Measurements from ENCODE around the gene CDH16. TPM values are rescaled to one million over a fixed set of nuclear protein-coding genes. Genes with fewer than 3 reads are reported as not detected.

CDH16 gene, protein sequence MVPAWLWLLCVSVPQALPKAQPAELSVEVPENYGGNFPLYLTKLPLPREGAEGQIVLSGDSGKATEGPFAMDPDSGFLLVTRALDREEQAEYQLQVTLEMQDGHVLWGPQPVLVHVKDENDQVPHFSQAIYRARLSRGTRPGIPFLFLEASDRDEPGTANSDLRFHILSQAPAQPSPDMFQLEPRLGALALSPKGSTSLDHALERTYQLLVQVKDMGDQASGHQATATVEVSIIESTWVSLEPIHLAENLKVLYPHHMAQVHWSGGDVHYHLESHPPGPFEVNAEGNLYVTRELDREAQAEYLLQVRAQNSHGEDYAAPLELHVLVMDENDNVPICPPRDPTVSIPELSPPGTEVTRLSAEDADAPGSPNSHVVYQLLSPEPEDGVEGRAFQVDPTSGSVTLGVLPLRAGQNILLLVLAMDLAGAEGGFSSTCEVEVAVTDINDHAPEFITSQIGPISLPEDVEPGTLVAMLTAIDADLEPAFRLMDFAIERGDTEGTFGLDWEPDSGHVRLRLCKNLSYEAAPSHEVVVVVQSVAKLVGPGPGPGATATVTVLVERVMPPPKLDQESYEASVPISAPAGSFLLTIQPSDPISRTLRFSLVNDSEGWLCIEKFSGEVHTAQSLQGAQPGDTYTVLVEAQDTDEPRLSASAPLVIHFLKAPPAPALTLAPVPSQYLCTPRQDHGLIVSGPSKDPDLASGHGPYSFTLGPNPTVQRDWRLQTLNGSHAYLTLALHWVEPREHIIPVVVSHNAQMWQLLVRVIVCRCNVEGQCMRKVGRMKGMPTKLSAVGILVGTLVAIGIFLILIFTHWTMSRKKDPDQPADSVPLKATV
- total RNA-seq: 0.49 and 71.2 TPM in 2 replicates

GRCh38 chr16:66918803-66919568 is at the start of gene CDH16:
Gene CDH16, minus strand, starts transcription at chr16:66918885. Its CDS starts 820 bp downstream, at chr16:66918065.

DNA sequence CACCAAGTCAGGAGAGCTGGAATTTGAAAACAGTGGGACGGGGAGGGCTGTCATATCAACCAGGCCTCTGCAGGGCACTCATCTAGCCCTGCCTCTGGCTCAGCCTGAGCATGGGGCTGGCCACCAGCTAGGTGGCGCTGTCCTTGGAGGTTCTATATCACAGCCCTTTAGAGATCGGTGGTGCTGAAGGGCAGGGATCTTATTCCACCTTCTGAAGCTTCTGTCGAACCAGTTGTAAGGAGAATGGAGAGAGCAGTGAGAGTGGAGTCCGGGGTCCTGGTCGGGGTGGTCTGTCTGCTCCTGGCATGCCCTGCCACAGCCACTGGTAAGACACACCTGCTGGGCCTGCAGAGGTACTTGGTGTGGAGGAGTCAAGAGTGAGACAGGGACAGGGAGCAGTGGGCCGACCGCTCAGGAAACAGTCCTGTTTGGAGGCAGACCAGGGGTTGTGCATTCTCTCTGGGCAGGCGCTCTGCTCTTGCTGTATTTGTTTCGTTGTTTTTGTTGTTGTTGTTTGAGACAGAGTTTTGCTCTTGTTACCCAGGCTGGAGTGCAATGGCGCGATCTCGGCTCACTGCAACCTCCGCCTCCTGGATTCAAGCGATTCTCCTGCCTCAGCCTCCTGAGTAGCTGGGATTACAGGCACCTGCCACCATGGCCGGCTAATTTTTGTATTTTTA is 42.5 kb upstream of the CDH16 start, which contains the start of gene CES3:
CES3 (plus strand) TSS at position 202 of the 680 bp plus-strand sequence; CDS start at position 244, 42 bp downstream.

GRCh38 chr16:66935314-66936011 is 16.8 kb upstream of the CDH16 start, which contains the start of gene CES2:
Gene CES2, plus strand, starts transcription at chr16:66935516. Its CDS starts 120 bp downstream, at chr16:66935636.

DNA sequence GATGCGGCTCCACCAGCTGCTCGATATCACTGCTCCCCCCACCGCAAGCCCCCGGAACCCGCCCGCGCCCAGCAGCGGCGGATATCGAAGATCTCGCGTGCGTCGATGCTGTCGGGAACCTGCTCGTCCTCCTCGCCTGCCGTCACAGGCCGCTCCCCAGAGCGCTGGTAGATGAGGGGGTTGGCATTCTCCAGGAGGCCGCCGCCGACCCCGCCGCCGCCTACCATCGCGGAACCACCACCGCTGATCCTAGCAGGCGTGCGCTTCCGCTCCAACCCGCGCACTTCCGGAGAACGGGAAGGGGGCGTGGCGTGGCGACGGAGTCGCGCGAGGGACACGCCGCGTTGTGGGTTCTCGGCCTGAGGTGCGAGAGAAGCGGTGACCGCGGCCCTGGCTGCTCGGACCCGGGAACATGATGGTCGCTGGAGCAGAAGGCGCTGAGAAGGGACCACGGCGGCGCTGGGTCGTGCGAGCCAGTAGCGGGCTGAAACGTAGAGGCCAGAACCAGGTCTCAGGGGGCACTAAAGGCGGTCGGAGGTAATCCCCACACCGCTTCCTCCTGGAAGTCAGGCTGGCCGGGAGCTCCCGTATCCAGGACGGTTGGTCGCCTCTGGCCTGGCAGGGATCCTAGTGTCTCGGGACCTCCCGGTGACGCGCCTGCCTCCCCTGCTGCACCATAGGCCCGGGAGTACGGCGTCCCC is 15.6 kb upstream of the CDH16 start, which contains the start of gene CIAO2B:
CIAO2B (minus strand) TSS at position 265 of the 701 bp plus-strand sequence; CDS start at position 227, 38 bp downstream.

GRCh38 chr16:66925322-66925840 is 6.7 kb upstream of the CDH16 start, which contains the start of gene RRAD:
Gene RRAD, minus strand, starts transcription at chr16:66925535. Its CDS starts 356 bp downstream, at chr16:66925179.

DNA sequence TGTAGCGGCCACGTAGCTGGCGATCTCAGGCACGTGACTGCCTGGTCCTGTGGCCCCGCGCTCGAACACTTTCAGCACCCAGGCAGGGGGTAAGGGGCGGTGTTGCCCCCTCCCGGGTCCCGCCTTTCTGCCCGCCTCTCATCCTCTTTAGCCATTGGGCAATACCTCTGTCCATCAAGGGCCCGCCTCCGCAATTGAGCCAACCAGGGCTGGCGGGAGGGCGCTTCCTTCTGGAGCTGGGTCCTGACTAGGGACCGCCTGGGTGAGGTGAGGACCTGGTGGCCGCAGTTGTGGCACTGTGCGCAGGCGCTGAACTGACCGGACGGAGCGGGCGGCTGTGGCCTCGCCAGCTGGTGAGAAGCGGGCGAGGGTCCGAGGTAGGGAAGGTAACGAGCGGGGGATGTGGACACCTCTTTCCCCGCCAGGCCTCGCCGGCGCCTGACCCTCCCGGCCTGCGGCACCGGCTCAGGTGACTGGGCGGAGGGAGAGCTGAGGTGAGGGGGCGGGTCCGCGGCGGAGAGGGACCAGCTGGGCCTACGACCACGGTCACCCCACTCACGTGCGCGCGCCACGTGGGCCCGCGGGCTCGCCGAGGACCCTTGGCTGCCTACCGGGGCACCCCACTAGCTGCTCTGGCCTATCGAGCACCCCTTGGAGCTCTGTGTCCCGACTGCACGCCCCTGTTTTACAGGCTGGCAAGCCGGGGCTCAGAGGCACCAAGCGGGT is 38.2 kb downstream of the CDH16 start, which contains the start of gene PDP2:
PDP2 (plus strand) TSS at position 228 of the 726 bp plus-strand sequence. CDS start 3,770 bp downstream, outside the sequence.

Other genes with a start within 250 kb of the CDH16 start
- gene CMTM4, start 222.1 kb downstream of the CDH16 start, total RNA-seq: 17.3 and 46.8 TPM in 2 replicates
- gene DYNC1LI2, start 167.3 kb downstream of the CDH16 start, total RNA-seq: 53.8 and 54.1 TPM in 2 replicates
- not detected in 2 replicates for gene TERB1, start 117.3 kb downstream of the CDH16 start, total RNA-seq
- 20.4 and 58.3 TPM in 2 replicates for gene NAE1, start 87.9 kb downstream of the CDH16 start, total RNA-seq
- gene CA7, start 74.5 kb downstream of the CDH16 start, total RNA-seq: not detected in 2 replicates
- 10.9 and 16.3 TPM in 2 replicates for gene PDP2, start 38.4 kb downstream of the CDH16 start, total RNA-seq
- 23.1 and 59.2 TPM in 2 replicates for gene RRAD, start 6.7 kb upstream of the CDH16 start, total RNA-seq
- gene CIAO2B, start 15.5 kb upstream of the CDH16 start, total RNA-seq: 136 and 158 TPM in 2 replicates
- gene CES2, start 16.6 kb upstream of the CDH16 start, total RNA-seq: 17.1 and 54.3 TPM in 2 replicates
- under 0.01 and 0.38 TPM in 2 replicates for gene CES3, start 42.4 kb upstream of the CDH16 start, total RNA-seq
- gene CES4A, start 69.7 kb upstream of the CDH16 start, total RNA-seq: 0.98 and 2.4 TPM in 2 replicates
- 27.5 and 70.4 TPM in 2 replicates for gene CBFB, start 110.3 kb upstream of the CDH16 start, total RNA-seq
- gene PHAF1, start 191.1 kb upstream of the CDH16 start, total RNA-seq: 12.4 and 17.3 TPM in 2 replicates
- 5.7 and 13.3 TPM in 2 replicates for gene B3GNT9, start 232.1 kb upstream of the CDH16 start, total RNA-seq
- gene TRADD, start 241.0 kb upstream of the CDH16 start, total RNA-seq: 14.7 and 21.8 TPM in 2 replicates
- gene FBXL8, start 241.1 kb upstream of the CDH16 start, total RNA-seq: 5.7 and 18.8 TPM in 2 replicates
- 0.65 and 10.3 TPM in 2 replicates for gene HSF4, start 245.9 kb upstream of the CDH16 start, total RNA-seq

Data from mesangial cell (primary cell).